ENCODE measurements around the gene RXFP3.
"Not testable (repeated sequence)": the region's sequence is repeated elsewhere in the genome, so short reads cannot be mapped to it uniquely, and the experiment has no call there.

Gene RXFP3

GRCh38 chr5:33936381-33937016, at the start of gene RXFP3:
RXFP3 (plus strand) TSS chr5:33936386; CDS start chr5:33936741, 355 bp downstream.
- no peak within 1 kb of the TSS for H3K27ac Mint-ChIP-seq
- peaks cover 3% of the 10 kb centered on the region for H3K4me1 Mint-ChIP-seq (ENCODE audit: low read depth)
- H3K27me3 Mint-ChIP-seq, result peaks cover 33% of the 10 kb centered on the region
- H3K9me3 Mint-ChIP-seq (ENCODE audit: low read depth), result no peaks in the 10 kb centered on the region
- no peaks in the 10 kb centered on the region for H3K36me3 Mint-ChIP-seq
- H3K4me3 Mint-ChIP-seq, result no peak within 1 kb of the TSS

GRCh38 chr5:33887268-33887667, 48.9 kb upstream of the RXFP3 start:
- no peaks in the 10 kb centered on the region for H3K9me3 Mint-ChIP-seq (ENCODE audit: low read depth)
- H3K36me3 Mint-ChIP-seq, result no peaks in the 10 kb centered on the region
- H3K27ac Mint-ChIP-seq, result no peak overlapping the region
- H3K27me3 Mint-ChIP-seq, result peaks cover 21% of the 10 kb centered on the region
- H3K4me3 Mint-ChIP-seq, result no peak overlapping the region
- H3K4me1 Mint-ChIP-seq (ENCODE audit: low read depth), result peaks cover 6% of the 10 kb centered on the region

- Mint-ChIP-seq H3K4me1 (ENCODE audit: low read depth) (peaks cover 9% of the 10 kb centered on the region), H3K27me3 (peaks cover 26% of the 10 kb centered on the region), H3K27ac (no peak overlapping the region), H3K9me3 (ENCODE audit: low read depth) (no peaks in the 10 kb centered on the region), H3K36me3 (no peaks in the 10 kb centered on the region), H3K4me3 (no peak overlapping the region)
These were observed 47.6 kb upstream of the RXFP3 start for GRCh38 chr5:33888587-33888986.

- Mint-ChIP-seq H3K36me3 (no peaks in the 10 kb centered on the region), H3K4me1 (ENCODE audit: low read depth) (peaks cover 9% of the 10 kb centered on the region), H3K27ac (no peak overlapping the region), H3K27me3 (peaks cover 29% of the 10 kb centered on the region), H3K4me3 (no peak overlapping the region), H3K9me3 (ENCODE audit: low read depth) (no peaks in the 10 kb centered on the region)
These were observed 45.8 kb upstream of the RXFP3 start for GRCh38 chr5:33890131-33891032.

- peaks cover 28% of the 10 kb centered on the region for H3K27me3 Mint-ChIP-seq
- no peaks in the 10 kb centered on the region for H3K9me3 Mint-ChIP-seq (ENCODE audit: low read depth)
- H3K4me1 Mint-ChIP-seq (ENCODE audit: low read depth), result peaks cover 9% of the 10 kb centered on the region
- peak overlapping the region; percentile 60 for H3K4me3 Mint-ChIP-seq
- no peaks in the 10 kb centered on the region for H3K36me3 Mint-ChIP-seq
- H3K27ac Mint-ChIP-seq, result no peak overlapping the region
These were observed 44.8 kb upstream of the RXFP3 start for GRCh38 chr5:33891446-33891787.

GRCh38 chr5:33891788-33892619, 44.2 kb upstream of the RXFP3 start, which contains the start of gene ADAMTS12:
ADAMTS12 (minus strand) TSS chr5:33891990; CDS start chr5:33891856, 134 bp downstream.
- Mint-ChIP-seq H3K27me3 (peaks cover 29% of the 10 kb centered on the region), H3K4me3 (peak within 1 kb of the TSS; percentile 60), H3K27ac (no peak within 1 kb of the TSS), H3K9me3 (ENCODE audit: low read depth) (no peaks in the 10 kb centered on the region), H3K36me3 (no peaks in the 10 kb centered on the region), H3K4me1 (ENCODE audit: low read depth) (peaks cover 9% of the 10 kb centered on the region)

- peak overlapping the region; percentile 46 for H3K4me3 Mint-ChIP-seq
- no peak overlapping the region for H3K27ac Mint-ChIP-seq
- H3K27me3 Mint-ChIP-seq, result peaks cover 26% of the 10 kb centered on the region
- H3K4me1 Mint-ChIP-seq (ENCODE audit: low read depth), result peaks cover 9% of the 10 kb centered on the region
- no peaks in the 10 kb centered on the region for H3K36me3 Mint-ChIP-seq
- no peaks in the 10 kb centered on the region for H3K9me3 Mint-ChIP-seq (ENCODE audit: low read depth)
These were observed 43.5 kb upstream of the RXFP3 start for GRCh38 chr5:33892620-33893137.

GRCh38 chr5:33894566-33894965, 41.6 kb upstream of the RXFP3 start:
- Mint-ChIP-seq H3K27ac (no peak overlapping the region), H3K4me1 (ENCODE audit: low read depth) (peaks cover 9% of the 10 kb centered on the region), H3K4me3 (no peak overlapping the region), H3K9me3 (ENCODE audit: low read depth) (no peaks in the 10 kb centered on the region), H3K27me3 (peaks cover 19% of the 10 kb centered on the region), H3K36me3 (no peaks in the 10 kb centered on the region)

GRCh38 chr5:33901156-33901555, 35.0 kb upstream of the RXFP3 start:
- H3K27ac Mint-ChIP-seq, result no peak overlapping the region
- peaks cover 6% of the 10 kb centered on the region for H3K27me3 Mint-ChIP-seq
- no peaks in the 10 kb centered on the region for H3K4me1 Mint-ChIP-seq (ENCODE audit: low read depth)
- no peak overlapping the region for H3K4me3 Mint-ChIP-seq
- no peaks in the 10 kb centered on the region for H3K36me3 Mint-ChIP-seq
- peaks cover 9% of the 10 kb centered on the region for H3K9me3 Mint-ChIP-seq (ENCODE audit: low read depth)

GRCh38 chr5:33903118-33903517, 33.1 kb upstream of the RXFP3 start:
- Mint-ChIP-seq H3K27ac (no peak overlapping the region), H3K9me3 (ENCODE audit: low read depth) (peaks cover 25% of the 10 kb centered on the region), H3K36me3 (peaks cover 5% of the 10 kb centered on the region), H3K4me3 (no peak overlapping the region), H3K27me3 (peaks cover 5% of the 10 kb centered on the region), H3K4me1 (ENCODE audit: low read depth) (no peaks in the 10 kb centered on the region)

GRCh38 chr5:33905381-33905780, 30.8 kb upstream of the RXFP3 start:
- H3K36me3 Mint-ChIP-seq, result peaks cover 5% of the 10 kb centered on the region
- H3K27ac Mint-ChIP-seq, result no peak overlapping the region
- no peaks in the 10 kb centered on the region for H3K4me1 Mint-ChIP-seq (ENCODE audit: low read depth)
- H3K4me3 Mint-ChIP-seq, result no peak overlapping the region
- peaks cover 29% of the 10 kb centered on the region for H3K9me3 Mint-ChIP-seq (ENCODE audit: low read depth)
- peaks cover 10% of the 10 kb centered on the region for H3K27me3 Mint-ChIP-seq

- H3K27me3 Mint-ChIP-seq, H3K4me3 Mint-ChIP-seq: not testable (repeated sequence)
- H3K9me3 Mint-ChIP-seq (ENCODE audit: low read depth), result peaks cover 29% of the 10 kb centered on the region
These were observed 29.9 kb upstream of the RXFP3 start for GRCh38 chr5:33906248-33906647.

GRCh38 chr5:33914844-33915243, 21.3 kb upstream of the RXFP3 start:
- H3K27ac Mint-ChIP-seq; H3K4me1 Mint-ChIP-seq (ENCODE audit: low read depth); H3K36me3 Mint-ChIP-seq; H3K4me3 Mint-ChIP-seq; H3K27me3 Mint-ChIP-seq: not testable (repeated sequence)
- peaks cover 15% of the 10 kb centered on the region for H3K9me3 Mint-ChIP-seq (ENCODE audit: low read depth)

More at GRCh38 chr5:33906248-33906647, 29.9 kb upstream of the RXFP3 start:
- not testable (repeated sequence) for H3K27ac Mint-ChIP-seq; H3K36me3 Mint-ChIP-seq; H3K4me1 Mint-ChIP-seq (ENCODE audit: low read depth)

GRCh38 chr5:33921002-33921401, 15.2 kb upstream of the RXFP3 start:
- Mint-ChIP-seq H3K36me3 (peaks cover 3% of the 10 kb centered on the region), H3K4me3 (no peak overlapping the region), H3K27me3 (peaks cover 10% of the 10 kb centered on the region), H3K4me1 (ENCODE audit: low read depth) (no peaks in the 10 kb centered on the region), H3K27ac (no peak overlapping the region), H3K9me3 (ENCODE audit: low read depth) (peaks cover 9% of the 10 kb centered on the region)

Data from activated naive CD8-positive, alpha-beta T cell (primary cell).